NCI-H2081 (cell line): Measurements from ENCODE around the gene RPL23.

Source experiments
- DNase-seq, 2 experiments: peaks; one replicate each; lab custom pipeline; 2025; lab: John Stamatoyannopoulos, UW

Gene RPL23

DNA sequence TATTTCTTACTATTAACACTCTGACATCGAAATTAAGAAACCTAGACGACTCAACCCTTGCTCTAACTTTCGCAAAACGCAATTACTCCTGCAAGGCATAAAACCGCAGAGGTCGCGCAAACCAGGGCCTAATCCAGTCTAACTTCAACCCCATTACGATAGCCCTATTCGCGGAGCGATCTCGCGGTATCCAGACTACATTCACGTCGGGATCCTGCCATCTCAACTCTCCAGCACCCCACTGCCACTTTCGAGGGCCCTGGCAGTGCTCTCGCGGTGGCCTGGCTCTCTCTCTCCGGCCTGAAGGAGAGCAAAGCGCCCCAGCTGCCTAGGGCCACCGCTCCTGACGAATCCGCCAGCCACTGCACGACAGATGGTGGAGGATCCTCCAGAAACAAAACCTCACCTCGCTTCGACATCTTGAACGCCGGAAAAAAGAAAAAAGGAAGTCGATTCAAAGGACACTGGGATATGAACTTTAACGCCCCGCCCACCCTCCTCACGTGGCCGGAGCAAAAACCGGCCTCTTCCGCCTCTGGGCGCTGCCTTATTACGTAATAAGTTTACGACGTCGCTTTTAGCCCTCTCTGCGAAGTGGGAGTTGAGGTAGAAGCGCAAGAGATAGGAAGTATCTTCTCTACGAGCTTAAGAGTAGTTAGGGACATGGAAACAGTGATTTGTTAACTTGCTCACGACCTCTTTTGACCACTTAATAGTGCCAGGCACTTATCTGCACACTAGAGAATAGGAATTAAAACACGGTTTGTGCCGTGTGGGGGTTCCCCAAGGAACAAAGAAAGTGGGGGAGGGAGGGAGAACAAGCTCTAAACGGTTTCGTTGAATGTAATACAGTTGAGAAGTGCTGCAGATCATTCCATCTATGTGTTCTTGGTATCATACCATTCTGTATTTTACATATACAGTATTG, at the start of gene RPL23:
Gene RPL23 (minus strand): TSS at position 430 of the 928 bp plus-strand sequence. CDS start 11 bp downstream, at position 419.
- peak; percentile 99 for DNase-seq

DNA sequence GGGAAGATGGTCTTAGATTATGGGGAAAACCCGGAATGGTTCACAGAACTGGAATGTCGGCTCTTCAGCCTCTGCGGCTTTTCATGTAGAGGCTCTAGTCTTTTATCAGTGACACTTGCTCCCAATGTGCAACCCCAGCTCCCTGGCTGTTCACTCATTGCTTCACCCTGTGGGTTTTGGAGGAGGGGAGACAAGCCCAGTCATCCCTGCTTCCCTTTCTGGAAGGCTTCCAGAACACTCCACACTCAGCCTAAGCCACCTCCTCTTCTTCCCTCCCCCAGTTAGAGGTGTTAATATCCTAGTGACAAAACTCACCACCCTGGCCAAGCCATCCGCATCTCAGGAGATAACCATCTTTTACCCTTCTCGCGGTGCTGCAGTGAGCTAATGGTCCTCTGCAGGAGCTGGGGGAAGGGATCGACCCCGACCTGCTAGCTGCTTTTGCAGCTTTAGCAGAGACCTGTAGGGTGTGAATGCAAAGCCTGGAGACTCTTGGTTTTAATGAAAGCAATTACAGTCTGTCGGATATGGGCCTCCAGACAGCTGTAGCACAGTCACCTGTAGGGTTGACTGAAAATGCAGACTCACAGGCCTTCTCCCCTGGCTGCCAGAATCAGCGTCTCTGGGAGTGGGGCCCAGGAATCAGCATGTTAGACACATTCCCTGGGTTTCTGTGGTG, 47.6 kb upstream of the RPL23 start:
- DNase-seq = peak in 1 of 2 experiments; percentile 7

DNA sequence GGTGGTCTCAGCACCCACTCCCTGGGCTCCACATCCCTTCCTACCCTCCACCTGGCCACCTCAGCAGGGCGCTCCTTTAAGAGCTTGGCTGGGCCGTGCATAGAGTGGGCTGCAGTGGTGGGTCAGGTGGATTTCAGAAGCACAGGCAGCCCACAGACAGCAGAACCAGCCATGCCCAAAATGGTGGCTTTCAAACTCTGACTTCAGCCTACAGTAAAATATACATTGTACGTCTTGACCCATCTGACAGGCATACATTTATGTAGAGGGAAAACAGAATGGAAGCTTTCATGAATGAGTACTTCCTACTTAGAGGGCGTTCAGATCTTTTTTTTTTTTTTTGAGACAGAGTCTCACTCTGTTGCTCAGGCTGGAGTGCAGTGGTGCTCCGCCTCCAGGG, 45.9 kb upstream of the RPL23 start:
- no peak for DNase-seq

- DNase-seq = no peak
Observed at GRCh38 chr17:38898812-38899348, 45.4 kb upstream of the RPL23 start.

DNA sequence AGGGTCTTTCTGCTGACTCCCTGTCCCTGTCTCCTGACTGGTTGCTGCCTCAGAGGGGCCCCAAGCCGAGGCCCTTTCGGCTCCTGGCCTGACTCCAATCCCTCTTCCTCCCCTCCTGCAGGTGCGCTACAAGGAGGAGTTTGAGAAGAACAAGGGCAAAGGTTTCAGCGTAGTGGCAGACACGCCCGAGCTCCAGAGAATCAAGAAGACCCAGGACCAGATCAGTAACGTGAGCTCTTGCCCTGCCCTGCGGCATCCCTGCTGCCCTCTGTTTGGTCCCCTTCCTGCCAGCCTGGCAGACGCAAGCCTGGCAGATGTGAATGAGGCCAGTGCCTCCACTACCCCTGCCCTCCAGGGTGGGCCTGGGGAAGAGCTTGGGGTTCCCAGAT, 44.8 kb upstream of the RPL23 start:
- no peak for DNase-seq

DNA sequence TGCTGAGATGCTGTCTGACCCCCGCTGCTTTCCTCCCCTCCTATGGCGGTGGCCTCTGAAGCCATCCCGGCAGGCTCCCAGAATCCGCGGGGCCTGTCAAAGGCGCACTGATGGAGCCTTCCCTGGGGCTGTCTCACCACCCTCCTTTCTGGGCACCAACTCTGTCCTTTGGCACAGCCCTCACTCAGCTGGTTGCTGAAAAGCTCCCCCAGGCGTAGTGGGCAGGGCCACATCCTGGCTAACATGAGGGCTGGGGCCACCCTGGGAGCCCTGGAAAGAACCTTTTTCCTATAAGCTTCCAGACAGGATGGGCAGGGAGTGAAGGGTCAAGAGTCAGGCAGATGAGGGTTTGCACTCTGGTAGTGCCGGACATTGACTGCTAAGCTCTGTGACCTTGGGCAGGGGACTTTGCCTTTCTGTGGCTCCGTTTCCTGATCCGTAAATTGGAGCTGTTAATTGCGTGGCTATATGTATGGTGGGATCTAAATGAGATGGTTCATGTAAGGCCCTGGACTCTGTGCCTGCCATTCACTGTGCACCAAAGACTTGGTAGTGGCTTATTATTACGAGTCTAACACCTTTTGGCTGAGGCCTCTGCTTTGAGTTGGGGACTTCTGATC, 44.3 kb upstream of the RPL23 start:
- peak; percentile 11 to 48 for DNase-seq

- DNase-seq = no peak
Observed at GRCh38 chr17:38897176-38897575, 43.7 kb upstream of the RPL23 start.

GRCh38 chr17:38896346-38896954, 42.9 kb upstream of the RPL23 start:
- no peak for DNase-seq

DNA sequence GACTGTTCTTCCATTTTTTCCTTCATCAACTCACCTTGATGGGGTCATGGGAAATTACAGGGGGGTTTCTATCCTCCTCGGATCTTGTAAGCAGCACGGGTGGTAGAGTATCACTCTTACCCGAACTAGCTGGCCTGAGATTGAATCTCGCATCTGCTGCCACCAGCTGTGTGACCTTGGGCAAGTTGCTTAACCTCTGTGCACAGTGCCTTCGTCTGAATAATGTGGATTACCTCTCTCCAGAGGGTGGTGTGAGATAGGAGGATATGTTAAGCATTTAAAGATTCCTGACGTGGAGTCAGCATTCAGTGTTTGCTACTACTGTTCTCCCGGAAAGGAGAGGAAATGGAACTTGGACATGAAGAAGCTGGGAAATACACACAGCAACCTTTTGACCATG, 40.8 kb upstream of the RPL23 start:
- no peak for DNase-seq

DNA sequence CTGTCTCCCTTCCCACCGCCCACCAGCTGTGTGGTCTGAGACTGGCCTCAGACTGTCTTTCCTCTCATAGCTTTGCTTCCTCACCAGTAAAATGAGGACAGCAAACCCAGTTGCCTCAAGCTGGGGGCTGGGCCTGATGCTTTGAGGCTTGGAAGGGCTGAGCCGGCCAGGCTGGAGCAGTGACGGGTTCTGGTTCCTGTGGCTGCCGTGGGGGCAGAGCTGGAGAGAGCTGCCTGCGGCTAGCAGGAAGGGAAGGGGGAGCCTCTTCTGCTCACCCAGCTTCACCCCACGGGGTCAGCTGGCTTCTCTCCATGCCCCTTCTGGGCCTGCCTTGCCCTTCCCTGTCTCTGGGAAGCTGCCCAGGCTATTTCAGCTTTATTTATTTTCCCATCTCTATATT, 40.1 kb upstream of the RPL23 start:
- no peak for DNase-seq

DNA sequence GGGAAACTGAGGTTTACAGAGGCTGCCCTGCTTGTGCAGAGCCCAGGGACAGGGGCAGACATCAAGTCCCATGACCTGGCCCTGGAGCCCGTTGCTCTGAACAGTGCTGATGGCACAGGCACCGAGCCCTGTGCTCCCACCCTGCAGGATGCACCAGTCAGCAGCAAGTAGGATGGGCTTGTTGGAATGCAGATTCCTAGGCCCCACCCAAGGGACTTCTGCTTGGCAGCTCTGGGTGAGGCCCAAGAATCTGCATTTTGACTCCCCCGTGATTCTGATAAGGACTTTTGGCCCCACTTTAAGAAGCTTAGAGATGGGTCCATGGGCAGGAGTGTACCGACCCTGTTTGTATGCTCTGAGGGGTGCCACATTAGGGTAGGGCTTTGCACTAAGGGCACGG, 39.6 kb upstream of the RPL23 start:
- DNase-seq = no peak

GRCh38 chr17:38892620-38893019, 39.1 kb upstream of the RPL23 start:
- DNase-seq = no peak

GRCh38 chr17:38892083-38892482, 38.6 kb upstream of the RPL23 start:
- DNase-seq = no peak

DNA sequence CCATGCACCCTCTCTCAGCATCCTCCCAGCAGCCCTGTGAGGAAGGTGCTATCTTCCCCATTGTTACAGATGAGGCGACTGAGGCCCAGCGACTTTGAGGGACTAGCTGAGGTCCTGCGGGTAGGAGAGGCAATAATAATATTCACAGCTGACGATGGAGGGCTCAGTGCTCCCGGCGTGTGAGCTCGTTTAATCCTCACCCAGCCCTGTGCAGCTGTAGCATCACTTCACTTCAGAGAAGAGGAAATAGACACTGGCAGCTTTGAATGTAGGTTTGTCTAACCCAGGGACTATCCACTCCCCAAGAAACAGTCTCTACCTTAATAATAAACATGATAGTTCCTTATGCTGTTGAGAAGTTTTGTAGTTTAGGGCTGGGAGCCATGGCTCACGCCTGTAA, 37.9 kb upstream of the RPL23 start:
- DNase-seq = no peak

- no peak for DNase-seq
Observed at GRCh38 chr17:38890410-38890746, 36.9 kb upstream of the RPL23 start.

- DNase-seq = no peak
Observed at GRCh38 chr17:38889745-38890409, 36.4 kb upstream of the RPL23 start.

- no peak for DNase-seq
Observed at GRCh38 chr17:38888842-38889241, 35.3 kb upstream of the RPL23 start.

- no peak for DNase-seq
Observed at GRCh38 chr17:38886643-38887010, 33.1 kb upstream of the RPL23 start.

DNA sequence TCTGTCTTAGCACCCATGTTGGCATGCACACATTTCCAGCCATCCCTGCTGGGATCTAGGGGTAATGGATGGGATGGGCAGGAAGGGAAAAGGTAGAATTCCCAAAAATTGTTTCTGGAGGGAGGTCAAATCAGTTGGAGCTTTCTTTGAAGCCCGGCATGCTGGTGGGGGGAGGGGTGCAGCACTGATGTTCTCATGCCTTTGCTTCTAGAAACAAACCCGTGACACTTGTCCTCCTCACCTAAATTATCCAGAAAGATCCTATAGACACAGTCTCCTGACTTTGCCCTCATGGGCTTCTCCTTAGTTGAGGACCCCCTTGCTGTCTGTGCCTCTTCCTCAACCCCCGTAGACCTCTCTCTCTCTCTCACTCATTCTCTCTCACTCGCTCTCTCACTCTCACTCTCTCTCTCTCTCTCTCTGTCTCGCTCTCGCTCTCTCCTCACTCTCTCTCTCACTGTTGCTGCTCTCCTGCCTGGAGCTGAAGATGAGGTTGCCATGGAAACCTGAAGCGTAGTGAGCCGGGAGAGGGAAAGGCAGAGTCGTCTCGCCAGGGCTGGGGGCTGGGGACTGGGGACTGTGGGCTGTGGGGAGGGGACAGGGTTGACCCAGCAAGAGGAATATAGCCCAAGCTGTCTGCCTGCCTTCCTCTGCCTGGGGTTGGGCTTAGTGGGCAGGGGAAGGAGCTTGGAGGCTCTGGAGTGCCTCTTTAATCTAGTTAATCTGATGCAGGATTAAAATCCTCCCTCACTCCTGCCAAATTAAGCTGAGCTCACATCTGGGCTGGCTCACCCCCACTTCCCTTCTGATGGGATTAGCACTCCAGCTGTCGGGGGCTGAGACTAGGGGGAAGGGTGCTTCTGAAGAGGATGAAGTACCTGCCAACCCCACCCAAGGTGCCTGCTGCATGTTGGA, 32.5 kb upstream of the RPL23 start:
- DNase-seq = no peak

- DNase-seq = no peak
Observed at GRCh38 chr17:38885044-38885727, 31.7 kb upstream of the RPL23 start.
